CD14-positive monocyte (primary cell): ENCODE data around the gene USP25. TPM values are rescaled to one million over a fixed set of nuclear protein-coding genes. Genes with fewer than 3 reads are reported as not detected.

Experiments used
- DNase-seq, 3 donors: peaks; one replicate each; pipeline ENCODE4 v3.0.0-alpha.2; 2011 to 2022
- H2AFZ ChIP-seq: 2 replicates; pipeline ENCODE4 v1.6.0; 2012; ENCODE audit warnings: mild to moderate bottlenecking, low read depth, low read length, inconsistent platforms; ENCODE audit not compliant: insufficient read depth, poor library complexity, severe bottlenecking
- H3K27ac ChIP-seq, 2 donors: 1 replicate in 1 of 2; 2 replicates in 1 of 2; pipeline ENCODE4 v1.5.1; 2012 to 2013; ENCODE audit warnings: low read length in 2 of 2, control low read depth in 1 of 2, inconsistent platforms in 1 of 2, low read depth in 1 of 2, mild to moderate bottlenecking in 1 of 2
- H3K27me3 ChIP-seq, 2 donors: one replicate each; pipeline versions ENCODE4 v1.6.0 to v1.6.1; 2011 to 2013; ENCODE audit warnings: low read length in 2 of 2; ENCODE audit not compliant: control insufficient read depth in 2 of 2, insufficient read depth in 2 of 2
- H3K36me3 ChIP-seq, 2 donors: replicated peaks in 1 of 2; 1 replicate in 1 of 2; 2 replicates in 1 of 2; pipeline versions ENCODE4 v1.5.1 to v1.6.1; 2012 to 2013; ENCODE audit warnings: low read length in 2 of 2, control low read depth in 1 of 2, inconsistent platforms in 1 of 2, mild to moderate bottlenecking in 1 of 2; ENCODE audit not compliant: insufficient read depth in 2 of 2, control insufficient read depth in 1 of 2
- H3K4me1 ChIP-seq, 2 donors: 1 replicate in 1 of 2; 2 replicates in 1 of 2; pipeline versions ENCODE4 v1.5.1 to v1.6.1; 2012 to 2013; ENCODE audit warnings: low read length in 2 of 2, control low read depth in 1 of 2, inconsistent platforms in 1 of 2, mild to moderate bottlenecking in 1 of 2, moderate library complexity in 1 of 2; ENCODE audit not compliant: insufficient read depth in 2 of 2, control insufficient read depth in 1 of 2
- H3K4me2 ChIP-seq: replicated peaks from 2 replicates; pipeline ENCODE3; 2012; ENCODE audit warnings: low read length, moderate library complexity, mild to moderate bottlenecking; ENCODE audit not compliant: poor library complexity, severe bottlenecking; ENCODE audit errors: extremely low read depth
- H3K4me3 ChIP-seq, 3 experiments: fragments of 200-600 bp in 1 of 3; sonication (generic) in 1 of 3; replicated peaks in 1 of 3; 1 replicate in 2 of 3; 2 replicates in 1 of 3; pipeline ENCODE4 v1.5.1; 2011 to 2013; ENCODE audit warnings: low read length in 3 of 3, mild to moderate bottlenecking in 3 of 3, control low read depth in 2 of 3, low read depth in 2 of 3, inconsistent platforms in 1 of 3, moderate library complexity in 1 of 3
- H3K79me2 ChIP-seq: 2 replicates; pipeline ENCODE4 v1.6.0; 2012; ENCODE audit warnings: mild to moderate bottlenecking, control low read depth, inconsistent platforms, low read length, moderate library complexity; ENCODE audit not compliant: insufficient read depth
- H3K9ac ChIP-seq: 2 replicates; pipeline ENCODE4 v1.6.0; 2017; ENCODE audit warnings: low read length, mild to moderate bottlenecking; ENCODE audit not compliant: insufficient read depth, poor library complexity, severe bottlenecking
- H3K9me3 ChIP-seq, 2 donors: replicated peaks in 1 of 2; 1 replicate in 1 of 2; 2 replicates in 1 of 2; pipeline versions ENCODE4 v1.5.1 to v1.6.1; 2012 to 2013; ENCODE audit warnings: low read length in 2 of 2, control low read depth in 1 of 2; ENCODE audit not compliant: control insufficient read depth in 1 of 2, insufficient read depth in 1 of 2
- H4K20me1 ChIP-seq: 2 replicates; pipeline ENCODE4 v1.6.0; 2012; ENCODE audit warnings: mild to moderate bottlenecking, low read length, control low read depth, moderate library complexity; ENCODE audit not compliant: insufficient read depth
- H3K27ac Mint-ChIP-seq, 7 donors: one replicate each; pipeline ENCODE4 v1.8.0; 2020; ENCODE audit warnings: mild to moderate bottlenecking in 7 of 7, mixed read lengths in 7 of 7, moderate library complexity in 6 of 7, inconsistent platforms in 2 of 7
- H3K27me3 Mint-ChIP-seq, 3 donors: one replicate each; pipeline ENCODE4 v1.8.0; 2021 to 2022; ENCODE audit warnings: low read depth in 3 of 3, mild to moderate bottlenecking in 3 of 3, mixed read lengths in 3 of 3, moderate library complexity in 3 of 3, inconsistent platforms in 1 of 3
- H3K36me3 Mint-ChIP-seq, 2 donors: one replicate each; pipeline ENCODE4 v1.8.0; 2020; ENCODE audit warnings: mixed read lengths in 2 of 2, inconsistent platforms in 1 of 2, mild to moderate bottlenecking in 1 of 2
- H3K4me1 Mint-ChIP-seq: one replicate; pipeline ENCODE4 v1.8.0; 2020; ENCODE audit warnings: mild to moderate bottlenecking, mixed read lengths
- H3K4me3 Mint-ChIP-seq, 2 donors: one replicate each; pipeline ENCODE4 v1.8.0; 2020; ENCODE audit warnings: mild to moderate bottlenecking in 2 of 2, mixed read lengths in 2 of 2, moderate library complexity in 1 of 2
- H3K9me3 Mint-ChIP-seq, 7 donors: one replicate each; pipeline ENCODE4 v1.8.0; 2020 to 2022; ENCODE audit warnings: mixed read lengths in 7 of 7, mild to moderate bottlenecking in 6 of 7, moderate library complexity in 6 of 7, inconsistent platforms in 2 of 7
- CTCF ChIP-seq: fragments of 200-600 bp; IDR thresholded peaks from one replicate; pipeline ENCODE4 v1.8.0; 2022; ENCODE audit warnings: antibody characterized with exemption, mild to moderate bottlenecking
- WGBS: methylation state at CpG from one replicate; pipeline ENCODE4 v1.1.5; 2013; ENCODE audit warnings: missing lambda C conversion rate; ENCODE audit not compliant: insufficient coverage; 5-methylcytosine and 5-hydroxymethylcytosine counted together
- intact Hi-C, 2 donors: fragments of 100-400 bp; cut with micrococcal nuclease; formaldehyde crosslinking; loops; one replicate each; pipeline versions ENCODE4 v1.15.0 to v1.15.1; 2023
- polyA plus RNA-seq, 3 donors: library from polyadenylated mRNA; depleted of rRNA in 1 of 3; unstranded in 2 of 3; stranded (reverse) in 1 of 3; fragments of 300-500 nt in 2 of 3; fragments of >200 nt in 1 of 3; fragmentation: Illumina TruSeq in 2 of 3; gene quantifications; 1 replicate in 2 of 3; 2 replicates in 1 of 3; pipeline ENCODE4 v1.2.3, GENCODE V29; 2012 to 2021

USP25 gene
- polyA plus RNA-seq, 3 donors = 7.2 to 15.6 (median 9.6) TPM

GRCh38 chr21:15893902-15894301 is 164.1 kb downstream of the USP25 start:
- Mint-ChIP-seq H3K4me1 (no peaks in the 10 kb centered on the region), H3K9me3 (peaks cover 0 to 4% (median 0%) of the 10 kb centered on the region in 7 donors), H3K4me3 (no peak overlapping the region), H3K27me3 (peaks cover 0 to 2% (median 0%) of the 10 kb centered on the region in 3 donors), H3K27ac (no peak overlapping the region), H3K36me3 (no peaks in the 10 kb centered on the region)
- H3K9me3 ChIP-seq = no peaks in the 10 kb centered on the region
- H4K20me1 ChIP-seq = no peaks in the 10 kb centered on the region
- no peak for DNase-seq
- intact Hi-C loops = no loop called here
- WGBS = 89% methylated on average over 4 of the region's 4 CpGs
- no peaks in the 10 kb centered on the region for H3K27me3 ChIP-seq
- H3K9ac ChIP-seq = no peak overlapping the region
- H3K36me3 ChIP-seq = no peaks in the 10 kb centered on the region
- no peaks in the 10 kb centered on the region for H3K79me2 ChIP-seq
- H3K27ac ChIP-seq = no peak overlapping the region
- no peak for TF ChIP-seq CTCF
- no peak overlapping the region for H2AFZ ChIP-seq
- H3K4me3 ChIP-seq = no peak overlapping the region
- no peaks in the 10 kb centered on the region for H3K4me1 ChIP-seq
- no peak overlapping the region for H3K4me2 ChIP-seq

GRCh38 chr21:15894596-15894995 is 164.8 kb downstream of the USP25 start:
- peak; percentile 7 for TF ChIP-seq CTCF
- no peak overlapping the region for H3K9ac ChIP-seq
- no peak overlapping the region for H3K4me3 Mint-ChIP-seq
- no peak for DNase-seq
- H3K4me2 ChIP-seq = no peak overlapping the region
- peaks cover 0 to 2% (median 0%) of the 10 kb centered on the region in 3 donors for H3K27me3 Mint-ChIP-seq
- H3K27ac Mint-ChIP-seq = no peak overlapping the region
- no peaks in the 10 kb centered on the region for H3K4me1 ChIP-seq
- H3K27ac ChIP-seq = no peak overlapping the region
- H3K36me3 Mint-ChIP-seq = no peaks in the 10 kb centered on the region
- H2AFZ ChIP-seq = no peak overlapping the region
- peaks cover 0 to 9% (median 4%) of the 10 kb centered on the region in 7 donors for H3K9me3 Mint-ChIP-seq
- no peaks in the 10 kb centered on the region for H3K36me3 ChIP-seq
- intact Hi-C loops = no loop called here
- H3K4me3 ChIP-seq = no peak overlapping the region
- H3K4me1 Mint-ChIP-seq = no peaks in the 10 kb centered on the region
- H3K9me3 ChIP-seq = no peaks in the 10 kb centered on the region
- no peaks in the 10 kb centered on the region for H4K20me1 ChIP-seq
- no peaks in the 10 kb centered on the region for H3K27me3 ChIP-seq
- no peaks in the 10 kb centered on the region for H3K79me2 ChIP-seq
